Upper lobe of left lung (tissue), 4 donors: ENCODE measurements around the gene MAP2K1.

ENCODE experiments used
- EP300 ChIP-seq, 4 donors: sonication (generic); formaldehyde crosslinking; IDR thresholded peaks; one replicate each; pipeline ENCODE4 v1.5.1; 2017; ENCODE audit warnings: antibody characterized with exemption in 4 of 4, control low read depth in 2 of 4
- TF ChIP-seq, protein P1 (sequence below), 6 experiments: fragments of 450-650 bp in 4 of 6; fragments of 200-600 bp in 2 of 6; sonication (generic) in 2 of 6; IDR thresholded peaks; one replicate each; pipeline ENCODE4 v1.5.1; 2016 to 2019; ENCODE audit warnings: antibody characterized with exemption in 6 of 6

DNA sequence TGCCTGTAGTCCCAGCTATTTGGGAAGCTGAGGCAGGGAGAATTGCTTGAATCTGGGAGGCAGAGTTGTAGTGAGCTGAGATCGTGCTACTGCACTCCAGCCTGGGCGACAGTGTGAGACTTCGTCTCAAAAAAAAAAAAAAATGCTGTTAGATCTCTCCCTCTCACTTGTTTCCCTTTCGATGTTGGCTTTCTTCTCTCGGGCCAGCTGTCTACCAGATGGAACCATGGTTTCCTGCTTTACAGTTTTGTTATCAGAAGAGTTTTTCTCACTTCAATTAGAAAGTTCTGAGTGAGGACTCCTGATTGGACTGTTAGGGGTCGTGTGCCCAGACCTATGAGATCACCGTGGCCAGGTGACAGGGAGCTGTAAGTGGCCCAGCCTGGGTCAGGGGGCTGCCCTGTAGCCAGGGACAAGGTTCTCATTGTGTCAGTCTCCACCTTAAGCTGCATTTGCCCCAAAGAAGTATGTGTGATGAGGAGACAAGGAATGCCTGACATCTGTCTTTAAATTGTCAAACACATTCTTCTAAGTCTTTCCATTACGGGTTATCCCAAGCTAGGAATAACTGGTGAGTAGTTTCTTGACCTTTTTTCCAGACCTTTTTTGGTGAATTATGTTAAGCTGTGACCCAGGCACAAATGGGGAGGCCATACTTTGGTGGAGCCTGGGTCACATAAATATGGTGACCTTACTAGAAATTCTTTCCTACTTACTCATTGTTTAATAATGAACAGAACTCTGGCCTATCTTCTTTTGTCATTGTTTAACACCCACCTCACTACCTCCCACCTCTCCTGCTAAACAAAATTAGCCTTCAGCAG is 85.7 kb downstream of the MAP2K1 start:
- no peak for TF ChIP-seq EP300 (IDR thresholded peaks at IDR 0.05)
- TF ChIP-seq, protein P1, sequence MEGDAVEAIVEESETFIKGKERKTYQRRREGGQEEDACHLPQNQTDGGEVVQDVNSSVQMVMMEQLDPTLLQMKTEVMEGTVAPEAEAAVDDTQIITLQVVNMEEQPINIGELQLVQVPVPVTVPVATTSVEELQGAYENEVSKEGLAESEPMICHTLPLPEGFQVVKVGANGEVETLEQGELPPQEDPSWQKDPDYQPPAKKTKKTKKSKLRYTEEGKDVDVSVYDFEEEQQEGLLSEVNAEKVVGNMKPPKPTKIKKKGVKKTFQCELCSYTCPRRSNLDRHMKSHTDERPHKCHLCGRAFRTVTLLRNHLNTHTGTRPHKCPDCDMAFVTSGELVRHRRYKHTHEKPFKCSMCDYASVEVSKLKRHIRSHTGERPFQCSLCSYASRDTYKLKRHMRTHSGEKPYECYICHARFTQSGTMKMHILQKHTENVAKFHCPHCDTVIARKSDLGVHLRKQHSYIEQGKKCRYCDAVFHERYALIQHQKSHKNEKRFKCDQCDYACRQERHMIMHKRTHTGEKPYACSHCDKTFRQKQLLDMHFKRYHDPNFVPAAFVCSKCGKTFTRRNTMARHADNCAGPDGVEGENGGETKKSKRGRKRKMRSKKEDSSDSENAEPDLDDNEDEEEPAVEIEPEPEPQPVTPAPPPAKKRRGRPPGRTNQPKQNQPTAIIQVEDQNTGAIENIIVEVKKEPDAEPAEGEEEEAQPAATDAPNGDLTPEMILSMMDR (IDR thresholded peaks at IDR 0.05) = no peak
